ENCODE measurements around the gene INPP5D. TPM values are rescaled to one million over a fixed set of nuclear protein-coding genes. Genes with fewer than 3 reads are reported as not detected.

The INPP5D gene
- total RNA-seq, 2 experiments from 2014 or later: 157 to 163 TPM

DNA sequence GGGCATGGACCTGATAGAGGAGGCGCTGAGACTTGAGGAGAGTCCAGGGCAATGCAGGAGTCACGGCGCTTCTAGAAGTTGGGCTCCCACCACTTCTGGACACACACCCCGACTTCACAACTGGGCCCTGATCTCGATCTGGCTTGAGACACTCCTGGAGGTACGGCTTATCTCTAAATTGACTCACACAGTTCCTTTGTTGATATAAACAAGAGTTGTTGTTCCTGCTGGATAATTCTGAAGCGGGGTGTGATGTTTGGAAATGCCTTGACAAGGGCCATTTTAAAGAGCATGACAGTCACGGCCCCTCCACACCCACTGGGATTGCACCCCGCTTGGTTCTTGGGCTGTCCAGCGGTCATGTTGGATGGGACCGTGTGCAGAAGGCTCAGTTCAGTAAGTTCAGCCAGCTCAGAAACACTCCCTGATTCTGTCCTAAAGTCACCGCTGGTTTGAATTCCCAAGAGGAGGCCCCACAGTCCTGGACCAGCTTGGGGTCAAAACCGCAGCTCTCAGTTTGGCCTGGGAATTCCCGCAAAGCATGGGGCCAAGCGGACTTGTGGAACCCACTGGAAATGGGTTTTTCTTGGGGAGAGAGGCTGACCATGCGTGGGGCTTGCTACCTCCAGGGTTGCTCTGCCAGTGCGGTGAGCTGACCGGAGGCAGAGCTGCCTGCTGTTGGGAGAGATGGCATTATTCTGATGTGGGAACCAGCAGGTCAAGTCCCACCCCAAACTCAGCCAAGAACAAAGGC, 37.0 kb upstream of the INPP5D start:
- Mint-ChIP-seq H3K9me3 (no peaks in the 10 kb centered on the region), H3K27ac (no peak overlapping the region), H3K4me1 (no peaks in the 10 kb centered on the region), H3K36me3 (ENCODE audit: low read depth) (no peaks in the 10 kb centered on the region), H3K4me3 (no peak overlapping the region), H3K27me3 (peaks cover 3% of the 10 kb centered on the region)
- CTCF ChIA-PET: no interaction called here
- no peak for DNase-seq
- POLR2A ChIA-PET: no interaction called here

GRCh38 chr2:233023761-233024410, 36.3 kb upstream of the INPP5D start:
- H3K9me3 Mint-ChIP-seq: no peaks in the 10 kb centered on the region
- no peaks in the 10 kb centered on the region for H3K4me1 Mint-ChIP-seq
- CTCF ChIA-PET: no interaction called here
- no peak for DNase-seq
- peaks cover 3% of the 10 kb centered on the region for H3K27me3 Mint-ChIP-seq
- no peak overlapping the region for H3K27ac Mint-ChIP-seq
- POLR2A ChIA-PET: no interaction called here
- no peaks in the 10 kb centered on the region for H3K36me3 Mint-ChIP-seq (ENCODE audit: low read depth)
- H3K4me3 Mint-ChIP-seq: no peak overlapping the region

- H3K4me3 Mint-ChIP-seq: no peak overlapping the region
- H3K36me3 Mint-ChIP-seq (ENCODE audit: low read depth): no peaks in the 10 kb centered on the region
- no peak for DNase-seq
- POLR2A ChIA-PET: no interaction called here
- H3K27me3 Mint-ChIP-seq: peaks cover 3% of the 10 kb centered on the region
- H3K4me1 Mint-ChIP-seq: no peaks in the 10 kb centered on the region
- H3K9me3 Mint-ChIP-seq: no peaks in the 10 kb centered on the region
- H3K27ac Mint-ChIP-seq: no peak overlapping the region
- CTCF ChIA-PET: interaction anchor here (0.6 kb wide), 1 partner anchor 384 kb away, joined by 3 read pairs; no protein-coding TSS in a partner anchor
Observed at GRCh38 chr2:233025706-233026105, 34.4 kb upstream of the INPP5D start.

GRCh38 chr2:233026198-233026813, 33.8 kb upstream of the INPP5D start:
- CTCF ChIA-PET: no interaction called here

DNA sequence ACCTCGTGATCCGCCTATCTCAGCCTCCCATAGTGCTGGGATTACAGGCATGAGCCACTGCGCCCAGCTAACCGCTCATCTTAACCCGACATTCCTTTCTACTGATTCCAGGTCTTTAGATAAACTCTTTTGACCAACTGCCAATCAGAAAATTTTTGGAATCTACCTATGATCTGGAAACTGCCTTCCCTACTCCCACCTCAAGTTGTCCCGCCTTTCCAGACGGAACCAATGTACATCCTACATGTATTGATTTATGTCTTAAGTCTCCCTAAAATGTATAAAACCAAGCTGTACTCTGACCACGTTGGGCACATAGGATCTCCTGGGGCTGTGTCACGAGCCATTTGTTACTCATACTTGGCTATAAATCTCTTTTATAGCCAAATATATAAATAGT, 30.8 kb upstream of the INPP5D start:
- no peaks in the 10 kb centered on the region for H3K9me3 Mint-ChIP-seq
- ChIA-PET POLR2A (no interaction called here), CTCF (interaction anchor here (0.7 to 1.8 kb wide), 14 partner anchors 9 to 269 kb away, joined by 3 to 8 read pairs (median 4); partner anchors contain the start of gene INPP5D)
- H3K27ac Mint-ChIP-seq: no peak overlapping the region
- no peaks in the 10 kb centered on the region for H3K36me3 Mint-ChIP-seq (ENCODE audit: low read depth)
- H3K4me1 Mint-ChIP-seq: no peaks in the 10 kb centered on the region
- no peak for DNase-seq
- H3K27me3 Mint-ChIP-seq: peaks cover 3% of the 10 kb centered on the region
- no peak overlapping the region for H3K4me3 Mint-ChIP-seq

More at GRCh38 chr2:233026198-233026813, 33.8 kb upstream of the INPP5D start:
- DNase-seq: no peak
- POLR2A ChIA-PET: no interaction called here
- Mint-ChIP-seq H3K4me3 (no peak overlapping the region), H3K9me3 (no peaks in the 10 kb centered on the region), H3K27ac (no peak overlapping the region), H3K27me3 (peaks cover 3% of the 10 kb centered on the region), H3K4me1 (no peaks in the 10 kb centered on the region), H3K36me3 (ENCODE audit: low read depth) (no peaks in the 10 kb centered on the region)

DNA sequence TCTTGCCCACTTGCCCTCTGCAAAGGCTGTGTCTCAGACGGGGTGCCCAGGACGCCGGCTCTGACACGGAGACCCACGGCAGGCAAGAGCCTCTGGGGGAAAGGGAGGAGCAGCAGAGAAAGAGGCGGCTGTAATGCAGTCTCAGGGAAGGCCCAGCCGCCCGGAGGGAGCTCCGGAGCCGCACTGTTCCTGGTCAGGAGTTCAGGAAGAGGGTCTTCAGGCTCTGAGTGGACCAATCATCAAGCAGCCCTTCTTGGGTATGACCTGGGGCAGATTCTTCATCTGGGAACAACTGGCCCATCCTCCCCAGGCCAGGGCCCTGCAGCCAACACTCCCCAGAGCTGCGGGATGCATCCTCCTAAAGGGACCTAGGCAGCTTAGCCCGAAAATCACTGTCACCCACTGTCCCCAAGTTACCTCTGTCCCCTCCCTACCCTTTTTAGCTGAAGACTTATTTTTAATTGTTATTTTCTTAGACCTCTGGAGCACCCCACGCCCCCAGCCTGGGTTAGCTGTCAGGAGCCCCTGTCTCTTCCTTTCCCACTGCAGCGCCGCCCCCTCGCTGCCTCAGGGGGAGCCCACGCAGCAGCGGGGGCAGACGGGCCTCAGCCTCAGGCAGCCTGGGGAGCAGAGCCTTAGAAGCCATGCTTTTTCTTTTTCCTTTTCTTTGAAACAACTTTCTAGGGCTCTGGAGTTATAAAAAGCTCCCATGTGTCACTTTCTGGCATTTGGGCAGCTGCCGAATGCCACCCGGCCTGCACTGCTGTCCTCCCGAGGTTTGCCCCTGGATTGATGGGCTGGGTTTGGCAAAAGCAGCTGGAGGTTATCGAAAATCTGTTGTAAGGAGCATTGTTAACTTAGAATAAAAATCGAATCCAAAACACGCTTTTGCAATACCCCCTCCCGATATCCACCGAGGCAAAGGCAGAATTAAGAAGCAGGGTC, 28.3 kb upstream of the INPP5D start:
- CTCF ChIA-PET: interaction anchor here (1.2 to 4.0 kb wide), 3 partner anchors 9 to 222 kb away, joined by 3 to 19 read pairs (median 3); no protein-coding TSS in a partner anchor
- Mint-ChIP-seq H3K36me3 (ENCODE audit: low read depth) (no peaks in the 10 kb centered on the region), H3K27ac (no peak overlapping the region), H3K4me1 (no peaks in the 10 kb centered on the region), H3K9me3 (peaks cover 3% of the 10 kb centered on the region), H3K27me3 (no peaks in the 10 kb centered on the region), H3K4me3 (no peak overlapping the region)
- POLR2A ChIA-PET: no interaction called here
- DNase-seq: no peak

GRCh38 chr2:233032551-233033320, 27.4 kb upstream of the INPP5D start, which contains the start of gene NEU2:
Gene NEU2 (plus strand): TSS chr2:233032672. CDS start chr2:233032672, 0 bp downstream.
- Mint-ChIP-seq H3K9me3 (peaks cover 3% of the 10 kb centered on the region), H3K36me3 (ENCODE audit: low read depth) (no peaks in the 10 kb centered on the region), H3K27me3 (no peaks in the 10 kb centered on the region), H3K4me3 (no peak within 1 kb of the TSS), H3K4me1 (no peaks in the 10 kb centered on the region), H3K27ac (no peak within 1 kb of the TSS)
- POLR2A ChIA-PET: no interaction called here
- CTCF ChIA-PET: interaction anchor here (4.0 kb wide), 1 partner anchor 21 kb away, joined by 19 read pairs; no protein-coding TSS in a partner anchor
- DNase-seq: no peak

- Mint-ChIP-seq H3K4me1 (no peaks in the 10 kb centered on the region), H3K27me3 (no peaks in the 10 kb centered on the region), H3K4me3 (no peak overlapping the region), H3K27ac (no peak overlapping the region), H3K36me3 (ENCODE audit: low read depth) (no peaks in the 10 kb centered on the region), H3K9me3 (peaks cover 3% of the 10 kb centered on the region)
- ChIA-PET CTCF (interaction anchor here (4.0 kb wide), 1 partner anchor 21 kb away, joined by 19 read pairs; no protein-coding TSS in a partner anchor), POLR2A (no interaction called here)
- DNase-seq: no peak
Observed at GRCh38 chr2:233033672-233034071, 26.5 kb upstream of the INPP5D start.

DNA sequence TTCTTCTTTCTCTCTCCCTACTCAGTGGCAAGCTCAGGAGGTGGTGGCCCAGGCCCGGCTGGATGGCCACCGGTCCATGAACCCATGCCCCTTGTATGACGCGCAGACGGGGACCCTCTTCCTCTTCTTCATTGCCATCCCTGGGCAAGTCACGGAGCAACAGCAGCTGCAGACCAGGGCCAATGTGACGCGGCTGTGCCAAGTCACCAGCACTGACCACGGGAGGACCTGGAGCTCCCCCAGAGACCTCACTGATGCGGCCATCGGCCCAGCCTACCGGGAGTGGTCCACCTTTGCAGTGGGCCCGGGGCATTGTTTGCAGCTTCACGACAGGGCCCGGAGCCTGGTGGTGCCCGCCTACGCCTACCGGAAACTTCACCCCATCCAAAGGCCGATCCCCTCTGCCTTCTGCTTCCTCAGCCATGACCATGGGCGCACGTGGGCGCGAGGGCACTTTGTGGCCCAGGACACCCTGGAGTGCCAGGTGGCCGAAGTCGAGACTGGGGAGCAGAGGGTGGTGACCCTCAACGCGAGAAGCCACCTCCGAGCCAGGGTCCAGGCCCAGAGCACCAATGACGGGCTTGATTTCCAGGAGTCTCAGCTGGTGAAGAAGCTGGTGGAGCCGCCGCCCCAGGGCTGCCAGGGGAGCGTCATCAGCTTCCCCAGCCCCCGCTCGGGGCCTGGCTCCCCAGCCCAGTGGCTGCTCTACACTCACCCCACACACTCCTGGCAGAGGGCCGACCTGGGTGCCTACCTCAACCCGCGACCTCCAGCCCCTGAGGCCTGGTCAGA, 25.9 kb upstream of the INPP5D start:
- Mint-ChIP-seq H3K4me1 (no peaks in the 10 kb centered on the region), H3K36me3 (ENCODE audit: low read depth) (no peaks in the 10 kb centered on the region), H3K27ac (no peak overlapping the region), H3K9me3 (peaks cover 3% of the 10 kb centered on the region), H3K27me3 (no peaks in the 10 kb centered on the region), H3K4me3 (no peak overlapping the region)
- no peak for DNase-seq
- ChIA-PET POLR2A (no interaction called here), CTCF (interaction anchor here (4.0 kb wide), 1 partner anchor 20 kb away, joined by 19 read pairs; no protein-coding TSS in a partner anchor)

GRCh38 chr2:233035426-233036161, 24.5 kb upstream of the INPP5D start:
- Mint-ChIP-seq H3K27me3 (no peaks in the 10 kb centered on the region), H3K27ac (no peak overlapping the region), H3K36me3 (ENCODE audit: low read depth) (no peaks in the 10 kb centered on the region), H3K4me1 (no peaks in the 10 kb centered on the region), H3K9me3 (peaks cover 3% of the 10 kb centered on the region), H3K4me3 (no peak overlapping the region)
- no peak for DNase-seq
- CTCF ChIA-PET: no interaction called here
- POLR2A ChIA-PET: no interaction called here

DNA sequence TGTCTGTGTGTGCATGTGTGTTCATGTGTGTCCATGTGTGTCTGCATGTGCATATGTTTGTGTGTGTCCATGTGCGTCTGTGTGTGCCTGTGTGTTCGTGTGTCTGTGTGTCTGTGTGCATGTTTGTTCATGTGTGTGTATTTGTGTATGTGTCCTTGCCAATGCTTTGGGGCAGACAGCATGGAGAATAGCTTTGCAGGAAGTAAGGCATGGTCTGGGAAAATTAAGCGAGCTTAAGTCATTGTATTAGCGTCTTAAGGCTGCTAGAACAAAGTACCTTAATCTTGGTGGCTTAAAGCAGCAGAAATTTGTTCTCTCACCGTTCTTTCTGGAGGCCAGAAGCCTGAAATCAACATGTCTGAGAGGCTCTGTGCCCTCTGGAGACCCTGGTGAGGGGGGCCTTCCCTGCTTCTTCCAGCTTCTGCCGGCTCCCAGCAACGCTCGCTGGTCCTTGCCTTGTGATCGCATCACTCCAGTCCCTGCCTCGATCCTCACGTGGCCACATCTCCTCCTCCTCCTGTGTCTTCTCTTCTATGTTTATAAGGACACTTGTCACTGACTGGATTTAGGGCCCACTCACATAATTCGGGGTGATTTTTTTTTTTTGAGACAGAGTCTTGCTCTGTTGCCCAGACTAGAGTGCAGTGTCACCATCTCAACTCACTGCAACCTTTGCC, 23.8 kb upstream of the INPP5D start:
- POLR2A ChIA-PET: no interaction called here
- H3K4me1 Mint-ChIP-seq: no peaks in the 10 kb centered on the region
- H3K4me3 Mint-ChIP-seq: no peak overlapping the region
- DNase-seq: no peak
- no peak overlapping the region for H3K27ac Mint-ChIP-seq
- no peaks in the 10 kb centered on the region for H3K27me3 Mint-ChIP-seq
- no peaks in the 10 kb centered on the region for H3K36me3 Mint-ChIP-seq (ENCODE audit: low read depth)
- peaks cover 3% of the 10 kb centered on the region for H3K9me3 Mint-ChIP-seq
- CTCF ChIA-PET: no interaction called here
